Measurements from ENCODE around the gene OSGIN1.

The OSGIN1 gene

DNA sequence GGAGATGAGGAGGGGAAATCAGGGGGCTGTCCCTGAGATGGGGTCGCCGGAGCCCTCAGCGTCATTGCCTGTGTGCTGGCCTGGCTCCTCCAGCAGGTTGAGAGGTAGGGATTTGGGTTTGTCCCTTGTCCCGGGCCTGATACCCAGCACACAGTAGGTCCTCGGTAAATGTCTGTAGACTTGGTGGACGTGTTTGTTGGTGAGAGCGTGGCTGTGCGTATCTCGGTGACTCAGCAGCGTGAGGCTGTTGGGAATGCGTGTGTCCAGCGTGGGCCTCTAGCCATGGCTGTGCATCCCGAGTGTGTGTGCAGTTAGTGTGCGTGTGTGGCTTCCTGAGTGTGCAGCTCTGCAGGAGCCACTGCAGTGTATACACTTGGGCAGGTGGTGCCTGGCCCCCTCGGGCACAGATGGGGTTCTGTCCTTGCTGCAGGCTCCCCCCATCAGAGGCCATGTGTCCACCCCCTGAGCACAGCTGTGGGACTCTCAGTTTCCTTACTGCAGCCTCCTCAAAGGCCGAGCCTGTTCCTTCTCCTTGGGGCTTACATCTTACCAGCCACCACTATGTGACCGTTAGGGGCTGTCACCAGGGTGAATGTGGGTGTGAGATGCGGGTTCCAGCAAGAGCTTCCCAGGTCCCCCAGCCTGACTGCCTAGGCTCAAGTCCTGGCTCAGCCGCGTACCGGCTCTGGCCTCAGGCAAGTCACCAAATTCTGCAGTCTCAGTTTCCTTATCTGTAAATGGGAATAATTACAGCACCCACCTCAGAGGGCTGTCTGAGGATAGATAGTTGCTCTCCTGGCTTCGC lies 20.7 kb downstream of the OSGIN1 start:
- no peak for DNase-seq

GRCh38 chr16:83974475-83974874 lies 21.4 kb downstream of the OSGIN1 start:
- no peak for DNase-seq

DNA sequence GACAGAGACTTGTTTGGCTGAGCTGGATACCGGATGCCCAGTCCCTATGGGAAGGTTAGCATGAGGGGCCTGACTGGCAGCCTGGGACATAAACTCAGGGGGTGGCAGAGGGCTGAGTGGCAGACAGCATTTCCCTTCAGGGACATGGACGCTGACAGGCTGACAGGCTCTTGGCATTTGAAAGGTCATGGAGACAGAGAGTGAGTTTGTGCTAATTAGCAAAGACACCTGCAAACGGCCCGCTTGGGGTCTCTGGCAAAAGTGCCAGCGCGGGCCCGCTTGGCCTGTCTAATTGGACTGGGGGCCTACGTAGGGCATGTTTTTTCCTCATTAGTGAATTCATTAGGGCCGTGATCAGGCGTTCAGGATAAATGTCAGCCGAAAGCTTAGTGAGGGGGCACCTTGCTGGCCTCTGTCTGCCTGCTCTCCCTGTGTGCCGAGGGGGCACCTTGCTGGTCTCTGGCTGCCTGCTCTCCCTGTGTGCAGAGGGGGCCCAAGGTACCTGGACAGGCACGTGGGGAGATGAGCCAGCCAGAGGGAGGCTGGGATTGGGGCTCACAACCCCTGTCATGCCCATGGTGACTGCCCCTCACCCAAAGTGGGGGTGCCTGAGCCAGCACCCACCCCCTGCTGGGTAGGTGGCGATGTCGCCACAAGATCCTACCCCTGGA lies 22.7 kb downstream of the OSGIN1 start:
- DNase-seq, result no peak

- no peak for DNase-seq
Observed at GRCh38 chr16:83977056-83977815, 24.2 kb downstream of the OSGIN1 start.

DNA sequence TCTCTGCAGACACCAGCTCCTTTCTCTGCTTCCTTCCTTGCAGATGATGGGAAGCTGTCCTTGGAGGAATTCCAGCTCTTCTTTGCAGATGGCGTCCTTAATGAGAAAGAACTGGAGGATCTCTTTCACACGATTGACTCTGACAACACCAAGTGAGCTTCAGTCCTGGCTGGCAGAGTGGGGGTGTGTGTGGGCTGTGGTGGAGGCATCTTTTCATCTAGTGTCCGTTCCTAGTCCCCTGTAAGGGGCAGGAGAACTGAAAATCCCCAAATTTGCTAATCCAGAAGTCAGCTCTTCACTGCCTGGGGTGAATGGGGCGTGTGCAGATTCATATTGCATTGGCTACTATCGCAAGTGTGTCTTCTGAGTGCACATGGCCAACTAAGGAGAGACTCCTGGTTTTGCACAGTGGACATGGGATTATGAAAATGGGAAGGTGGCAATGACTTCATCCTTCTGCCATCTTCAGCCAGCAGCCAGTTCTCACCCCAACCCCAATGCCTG lies 25.4 kb downstream of the OSGIN1 start:
- no peak for DNase-seq

GRCh38 chr16:83979441-83979840 lies 26.4 kb downstream of the OSGIN1 start:
- no peak for DNase-seq

- no peak for DNase-seq
Observed at GRCh38 chr16:83980794-83981193, 27.8 kb downstream of the OSGIN1 start.

DNA sequence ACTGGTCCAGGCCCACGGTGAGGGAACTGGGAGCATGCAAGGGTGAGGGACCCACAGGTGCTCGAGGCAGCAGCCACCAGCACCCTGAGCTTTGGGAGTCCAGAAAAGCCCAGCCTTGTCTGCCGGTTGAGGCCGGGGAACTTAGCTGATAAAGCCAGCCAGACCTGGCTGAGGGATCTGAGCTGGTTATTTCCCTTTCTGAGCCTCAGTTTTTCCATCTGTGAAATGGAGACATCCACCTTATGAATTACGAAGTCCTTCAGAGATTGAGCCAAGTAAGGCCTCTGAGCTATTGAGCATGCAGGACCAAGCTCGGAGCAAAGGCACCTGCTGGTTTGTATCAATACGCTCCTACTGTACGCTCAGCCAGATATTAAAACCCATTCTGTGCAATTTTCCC lies 28.8 kb downstream of the OSGIN1 start:
- DNase-seq, result no peak

DNA sequence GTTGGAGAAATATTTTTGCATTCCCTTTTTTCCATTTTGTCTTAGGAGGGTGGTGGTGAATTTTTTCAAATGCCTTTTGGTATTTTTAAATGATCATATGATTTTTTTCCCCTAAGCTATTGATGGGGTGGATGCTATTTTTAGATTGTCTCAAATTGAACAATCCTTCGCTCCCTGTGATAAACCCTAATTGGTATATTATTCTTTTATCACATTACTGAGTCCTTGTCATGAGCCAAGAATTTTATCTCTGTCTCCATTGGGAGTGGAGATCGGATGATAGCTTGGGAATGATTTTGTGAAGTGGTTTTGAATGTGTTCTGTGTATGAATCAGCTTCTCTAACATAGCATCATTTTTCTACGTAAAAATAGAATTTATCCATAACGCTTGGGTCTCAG lies 30.5 kb downstream of the OSGIN1 start:
- DNase-seq, result no peak

GRCh38 chr16:83989300-83989699 lies 36.3 kb downstream of the OSGIN1 start:
- no peak for DNase-seq

DNA sequence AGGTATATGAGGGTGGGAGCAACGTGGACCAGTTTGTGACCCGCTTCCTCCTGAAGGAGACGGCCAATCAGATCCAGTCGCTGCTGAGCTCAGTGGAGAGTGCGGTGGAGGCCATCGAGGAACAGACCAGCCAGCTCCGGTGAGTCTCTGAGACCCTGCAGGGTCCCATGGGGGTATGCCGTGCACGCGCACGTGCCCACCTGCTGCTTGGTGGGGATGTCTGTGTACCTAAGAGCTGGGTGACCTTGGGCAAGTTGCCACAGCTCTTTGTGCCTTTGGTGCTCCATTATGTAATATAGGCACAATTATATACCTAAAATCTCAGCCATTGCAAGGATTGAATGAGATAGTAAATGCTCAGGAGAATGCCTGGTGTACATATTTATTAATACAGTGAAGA lies 37.5 kb downstream of the OSGIN1 start:
- DNase-seq, result no peak

GRCh38 chr16:83992624-83993023 lies 39.6 kb downstream of the OSGIN1 start:
- no peak for DNase-seq

- DNase-seq, result peak; percentile 18
Observed at GRCh38 chr16:83994087-83994486, 41.0 kb downstream of the OSGIN1 start.

DNA sequence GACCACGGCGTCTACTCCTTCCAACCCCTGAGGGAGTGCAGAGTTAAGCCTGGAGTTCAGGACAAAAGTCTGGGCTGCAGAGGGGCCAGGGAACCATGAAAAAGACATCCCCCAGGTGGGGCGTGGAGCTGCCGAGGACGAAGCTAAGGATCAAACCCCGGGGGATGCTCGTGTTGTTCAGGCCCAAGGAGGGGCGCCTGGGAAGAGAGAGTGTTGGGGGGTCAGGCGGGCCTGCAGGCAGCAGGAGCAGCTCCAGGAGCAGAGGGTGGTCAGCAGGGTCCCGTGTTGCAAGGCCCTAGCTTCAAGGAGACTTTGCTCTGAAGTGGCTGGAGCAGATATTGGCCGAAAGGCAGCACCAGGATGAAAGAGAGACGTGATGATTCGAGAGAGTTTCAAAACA lies 41.7 kb downstream of the OSGIN1 start:
- no peak for DNase-seq

DNA sequence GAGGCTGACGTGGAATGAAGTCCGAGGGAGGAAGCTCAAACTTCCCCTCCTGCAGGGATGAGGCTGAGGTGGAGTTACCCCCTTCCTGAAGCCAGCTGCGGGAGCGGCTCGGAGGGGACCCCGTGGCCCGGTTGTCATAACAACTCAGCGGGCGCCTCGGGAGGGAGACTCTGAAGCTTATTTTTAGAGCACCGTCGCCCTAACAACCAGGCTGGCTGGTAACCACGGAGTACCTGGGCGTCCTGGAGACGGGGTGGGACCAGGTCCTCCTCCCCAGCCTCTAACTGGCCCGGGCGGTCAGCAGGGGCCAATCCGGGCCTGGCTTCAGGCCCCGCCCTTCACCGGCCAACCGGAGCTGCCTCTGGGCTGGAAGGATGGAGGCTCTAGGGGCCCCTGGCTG lies 42.7 kb downstream of the OSGIN1 start:
- no peak for DNase-seq

DNA sequence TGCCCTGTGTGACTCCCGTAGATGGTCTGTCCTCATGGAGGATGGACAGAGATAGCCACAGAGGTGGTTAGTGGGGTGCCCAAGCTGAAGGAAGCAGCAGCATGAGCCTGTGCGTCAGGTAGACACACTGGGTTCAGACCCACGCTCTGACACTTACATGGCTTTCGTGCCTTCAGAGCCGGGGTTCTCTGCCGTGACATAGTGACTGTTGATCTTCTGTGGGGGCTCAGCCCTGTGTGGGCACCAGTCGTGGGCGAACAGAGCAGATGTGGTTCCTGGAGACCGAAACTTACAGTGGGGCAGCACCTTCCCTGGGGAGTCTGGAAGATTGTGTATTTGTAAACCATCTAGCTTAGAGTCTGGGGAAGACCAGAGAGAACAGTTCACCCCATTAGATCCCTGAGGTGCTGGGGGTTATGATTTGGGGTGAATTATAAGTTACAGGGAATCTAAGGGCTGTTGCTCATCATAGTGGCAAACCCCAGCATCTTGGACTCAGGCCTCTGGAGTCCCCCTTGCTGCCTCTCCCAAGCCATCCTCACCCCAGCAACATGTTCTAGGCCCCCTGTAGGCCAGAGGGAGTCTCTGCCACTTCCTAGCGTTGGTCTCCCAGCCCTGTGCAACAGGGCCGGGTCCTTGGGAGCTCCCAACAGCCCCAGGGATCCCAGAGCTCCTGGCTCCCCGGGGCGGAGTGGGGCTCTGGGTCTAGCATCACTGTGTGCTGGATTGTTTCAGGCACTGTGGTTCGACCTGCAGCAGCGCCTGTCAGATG lies 43.6 kb downstream of the OSGIN1 start:
- DNase-seq, result no peak

DNA sequence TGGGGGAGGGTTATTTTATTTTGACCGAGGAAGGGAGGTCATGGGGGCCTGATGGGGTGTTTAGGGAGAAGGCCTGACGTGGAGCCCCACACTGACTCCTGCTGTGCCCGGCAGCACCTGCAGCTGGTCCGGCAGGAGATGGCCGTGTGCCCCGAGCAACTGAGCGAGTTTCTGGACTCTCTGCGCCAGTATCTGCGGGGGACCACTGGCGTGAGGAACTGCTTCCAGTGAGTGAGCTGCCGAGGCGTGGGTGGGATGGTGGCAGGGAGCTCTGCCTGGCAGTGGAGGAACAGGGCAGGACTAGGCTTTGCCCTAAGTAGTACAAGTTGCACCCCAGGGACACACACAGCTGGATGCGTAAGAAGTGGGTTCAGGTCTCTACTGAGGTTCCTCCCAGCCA lies 45.1 kb downstream of the OSGIN1 start:
- DNase-seq, result no peak

GRCh38 chr16:84000989-84001642 lies 48.1 kb downstream of the OSGIN1 start:
- no peak for DNase-seq

DNA sequence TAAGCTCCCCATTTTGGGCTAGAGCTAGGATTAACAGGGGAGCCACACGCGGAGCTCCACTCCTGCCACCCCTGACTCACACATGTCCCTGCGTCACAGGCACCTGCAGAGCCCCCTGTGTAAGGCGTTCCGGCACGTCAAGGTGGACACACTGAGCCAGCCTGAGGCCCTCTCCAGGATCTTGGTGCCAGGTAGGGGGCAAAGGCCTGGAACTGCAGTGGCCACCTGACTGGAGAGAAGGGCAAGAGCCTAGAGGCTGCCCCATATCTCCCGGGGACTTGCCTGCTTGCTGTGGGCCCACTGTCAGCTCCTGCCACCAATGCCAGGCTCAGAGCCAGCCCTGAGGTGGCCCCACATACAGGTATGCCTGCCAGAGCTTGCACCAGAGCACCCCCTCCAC lies 48.7 kb downstream of the OSGIN1 start:
- no peak for DNase-seq

GRCh38 chr16:84003038-84003437 lies 50.0 kb downstream of the OSGIN1 start:
- no peak for DNase-seq

DNA sequence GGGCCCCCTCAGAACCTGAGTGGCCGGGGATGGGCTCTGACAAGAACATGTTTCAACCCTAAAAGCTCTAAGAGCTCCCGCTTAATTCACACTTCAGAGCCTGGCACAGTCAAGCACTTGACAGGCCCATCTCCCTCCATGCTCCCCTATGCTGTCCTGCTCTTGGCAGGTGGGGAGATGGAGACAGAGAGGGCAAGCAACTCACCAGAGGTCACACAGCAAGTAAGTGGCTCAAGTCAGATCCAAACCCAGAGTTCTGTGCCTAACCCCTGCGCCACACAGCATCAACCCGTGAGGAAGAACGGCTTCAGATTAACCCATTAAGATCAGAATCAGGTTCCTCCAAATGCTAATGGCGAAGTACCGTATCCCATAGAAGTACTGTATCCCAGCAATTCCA lies 51.4 kb downstream of the OSGIN1 start:
- DNase-seq, result no peak

DNA sequence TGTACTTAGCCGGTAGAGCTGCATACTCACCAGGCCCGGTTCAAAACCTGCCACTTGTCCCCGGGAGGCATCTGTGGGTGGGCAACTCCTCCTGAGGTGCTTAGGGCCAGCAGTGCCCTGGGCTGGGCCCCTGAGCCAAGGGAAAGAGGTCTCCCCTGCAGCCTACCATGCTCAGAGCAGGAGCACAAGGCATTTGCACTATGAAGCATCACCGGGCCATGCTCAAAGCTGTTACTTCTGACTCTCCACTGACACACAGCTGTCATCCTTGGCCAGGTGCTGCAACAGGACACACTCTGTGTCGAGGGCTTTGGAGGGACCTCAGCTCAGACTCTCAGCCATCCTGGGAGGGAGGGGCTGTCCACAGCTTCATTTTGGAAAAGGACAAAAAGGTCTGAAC lies 52.4 kb downstream of the OSGIN1 start:
- no peak for DNase-seq

Measured in activated CD4-positive, alpha-beta T cell treated with anti-CD3 and anti-CD28 coated beads, Interleukin-2, Interleukin-6, amounts not matched to agents 100 ng/mL and 50 ng/mL, durations not matched to agents 16 hours and 8 hours (primary cell).